ENCODE data around the gene C17orf107. TPM values are rescaled to one million over a fixed set of nuclear protein-coding genes. Genes with fewer than 3 reads are reported as not detected.
A peak's percentile ranks its signal among the peaks of the same experiment; 100 is the strongest.

Gene C17orf107
- total RNA-seq, 2 experiments from 2014 or later = 1.9 TPM

DNA sequence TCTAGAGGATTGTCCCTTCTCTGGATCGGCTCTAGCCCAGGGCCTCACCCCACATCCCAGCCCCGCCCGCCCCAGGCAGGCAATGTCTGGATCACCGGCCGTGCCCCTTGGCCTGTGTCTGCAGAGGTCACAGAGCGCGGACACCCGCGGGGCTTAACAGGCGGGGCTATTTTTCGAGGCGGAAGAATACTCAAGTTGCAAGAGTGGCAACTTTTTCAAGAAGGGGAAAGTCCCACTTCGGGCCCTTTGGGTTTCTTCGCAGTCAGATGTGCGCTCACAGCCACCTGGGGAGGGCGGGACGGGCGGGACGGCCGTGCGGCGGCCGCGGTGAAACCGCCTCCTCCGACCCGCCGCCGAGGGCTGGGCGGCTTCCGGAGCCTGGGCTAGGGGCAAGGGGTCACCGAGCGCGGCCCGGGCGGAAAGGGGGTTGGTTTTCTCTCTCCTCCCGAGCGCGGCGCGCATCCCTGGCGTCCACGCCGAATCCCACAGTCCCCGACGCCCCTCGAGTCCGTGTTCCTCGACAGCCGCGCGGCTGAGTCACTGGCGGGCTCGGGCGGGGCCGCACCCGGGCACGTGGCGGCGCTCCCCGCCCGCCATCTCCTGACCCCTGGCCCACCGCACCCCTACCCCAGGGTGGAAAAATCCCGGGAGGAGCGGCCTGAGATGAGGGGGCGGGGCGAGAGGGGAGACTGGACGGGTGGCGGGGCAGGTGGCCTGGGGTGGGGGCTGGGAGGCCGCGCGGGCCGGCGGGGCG is 50.2 kb downstream of the C17orf107 start:
- DNase-seq = peak; percentile 86
- Mint-ChIP-seq H3K36me3 (ENCODE audit: low read depth) (peaks cover 33% of the 10 kb centered on the region), H3K27me3 (ENCODE audit: low read depth) (no peaks in the 10 kb centered on the region), H3K9me3 (no peaks in the 10 kb centered on the region), H3K4me1 (ENCODE audit: low read depth) (peaks cover 29% of the 10 kb centered on the region), H3K27ac (peak overlapping the region; percentile 99), H3K4me3 (peak overlapping the region; percentile 97)
- CTCF ChIA-PET = no interaction called here
- intact Hi-C loops (cut with micrococcal nuclease) = loop anchor here (1.0 to 10.0 kb wide), 7 partner anchors 40 to 985 kb away; partner anchors contain the start of genes ARRB2, ATP2A3, CYB5D2 and INCA1

DNA sequence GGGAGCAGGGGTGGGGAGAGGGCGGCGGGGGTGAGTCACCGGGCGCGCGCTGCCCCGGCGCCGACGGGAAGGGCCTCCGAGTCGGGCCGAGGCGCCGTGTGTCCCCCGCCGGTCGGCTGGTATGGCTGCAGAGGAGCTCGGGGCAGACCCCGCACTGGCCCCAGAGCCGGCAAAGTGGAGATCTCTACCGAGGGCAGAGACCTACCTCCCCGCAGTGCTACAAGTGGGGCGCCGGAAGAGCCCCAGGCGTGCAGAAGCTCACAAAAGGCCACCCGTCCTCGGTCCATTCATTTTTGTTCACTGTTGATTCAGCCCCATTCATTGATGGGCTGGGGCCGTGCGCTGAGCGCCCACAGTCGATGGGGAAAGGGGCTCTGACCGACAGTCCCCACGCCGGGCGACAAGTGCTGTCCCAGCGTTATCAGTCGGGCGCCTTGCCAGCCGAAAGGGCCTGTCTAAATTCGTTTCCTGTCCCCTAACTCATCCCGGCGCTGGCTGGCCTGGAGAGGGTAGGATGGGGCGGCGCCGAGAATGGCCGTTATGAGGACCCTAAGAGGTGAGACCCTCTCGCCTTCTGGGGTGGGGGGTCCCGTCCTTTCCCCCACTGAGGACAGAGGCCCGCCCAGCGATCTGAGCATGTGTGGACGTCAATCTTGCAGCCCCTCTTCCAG is 50.9 kb downstream of the C17orf107 start:
- H3K36me3 Mint-ChIP-seq (ENCODE audit: low read depth) = peaks cover 25% of the 10 kb centered on the region
- H3K27me3 Mint-ChIP-seq (ENCODE audit: low read depth) = no peaks in the 10 kb centered on the region
- intact Hi-C loops (cut with micrococcal nuclease) = no loop called here
- H3K4me1 Mint-ChIP-seq (ENCODE audit: low read depth) = peaks cover 22% of the 10 kb centered on the region
- no peaks in the 10 kb centered on the region for H3K9me3 Mint-ChIP-seq
- peak overlapping the region; percentile 81 for H3K4me3 Mint-ChIP-seq
- CTCF ChIA-PET = no interaction called here
- H3K27ac Mint-ChIP-seq = peak overlapping the region; percentile 93
- DNase-seq = peak; percentile 44

DNA sequence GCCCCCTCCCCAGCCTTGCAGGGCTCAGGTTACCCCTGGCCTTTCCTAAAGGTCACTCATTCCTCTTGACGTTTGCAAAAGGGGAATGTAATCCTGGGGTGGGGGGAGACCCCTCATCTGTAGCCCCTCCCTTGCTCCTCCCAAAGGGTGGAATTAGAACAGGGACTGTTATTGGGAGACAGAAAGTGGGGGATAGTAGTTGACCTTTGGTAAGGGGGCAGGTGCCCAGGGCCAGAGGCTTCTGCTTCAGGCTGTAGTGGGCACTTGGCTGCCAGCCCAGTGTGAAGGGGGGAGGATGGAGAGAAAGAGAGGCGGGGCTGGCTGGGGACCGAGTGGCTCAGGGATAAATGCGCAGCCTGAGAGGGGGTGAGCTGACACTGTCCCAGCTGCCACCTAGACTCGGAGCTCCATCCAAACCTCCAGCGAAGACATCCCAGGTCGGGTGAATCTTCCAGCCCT is 51.4 kb downstream of the C17orf107 start, which contains the start of gene ENO3:
TSS of gene ENO3 (plus strand) at position 374 of the 459 bp plus-strand sequence. CDS start 711 bp downstream, outside the sequence.
- peaks cover 20% of the 10 kb centered on the region for H3K36me3 Mint-ChIP-seq (ENCODE audit: low read depth)
- H3K9me3 Mint-ChIP-seq = no peaks in the 10 kb centered on the region
- no peak for DNase-seq
- intact Hi-C loops (cut with micrococcal nuclease) = no loop called here
- H3K27me3 Mint-ChIP-seq (ENCODE audit: low read depth) = no peaks in the 10 kb centered on the region
- H3K4me1 Mint-ChIP-seq (ENCODE audit: low read depth) = peaks cover 17% of the 10 kb centered on the region
- CTCF ChIA-PET = interaction anchor here (1.2 kb wide), 1 partner anchor 11 kb away, joined by 4 read pairs; no protein-coding TSS in a partner anchor
- H3K4me3 Mint-ChIP-seq = peak within 1 kb of the TSS; percentile 81
- peak within 1 kb of the TSS; percentile 93 for H3K27ac Mint-ChIP-seq

DNA sequence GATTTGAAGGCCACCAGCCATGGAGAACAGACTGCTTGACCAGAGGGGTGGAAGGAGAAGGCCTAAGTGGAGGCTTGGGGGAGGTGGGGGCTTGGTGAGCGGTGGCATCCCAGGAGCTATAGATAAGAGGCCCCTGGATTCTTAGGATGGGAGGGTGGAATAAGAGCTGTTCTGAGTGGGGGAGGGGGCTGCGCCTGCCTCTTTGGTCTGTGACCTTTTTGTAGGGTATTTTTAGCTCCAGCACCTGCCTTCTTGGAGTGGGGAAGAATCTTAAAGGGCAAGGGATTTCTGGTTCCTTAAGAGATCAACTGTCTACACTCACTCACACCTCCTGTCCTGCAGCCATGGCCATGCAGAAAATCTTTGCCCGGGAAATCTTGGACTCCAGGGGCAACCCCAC is 52.1 kb downstream of the C17orf107 start:
- Mint-ChIP-seq H3K36me3 (ENCODE audit: low read depth) (peaks cover 16% of the 10 kb centered on the region), H3K4me1 (ENCODE audit: low read depth) (peaks cover 17% of the 10 kb centered on the region), H3K4me3 (peak overlapping the region; percentile 81), H3K27ac (no peak overlapping the region), H3K9me3 (no peaks in the 10 kb centered on the region), H3K27me3 (ENCODE audit: low read depth) (no peaks in the 10 kb centered on the region)
- CTCF ChIA-PET = interaction anchor here (1.1 to 1.4 kb wide), 4 partner anchors 11 to 46 kb away, joined by 3 to 4 read pairs (median 4); partner anchors contain the start of genes RNF167, SLC25A11 and SPAG7
- no peak for DNase-seq
- intact Hi-C loops (cut with micrococcal nuclease) = no loop called here

Other genes starting within 250 kb of the C17orf107 start
- 10 to 100 TPM; 79.0 to 91.2 TPM for gene PELP1, start 195.4 kb upstream of the C17orf107 start, total RNA-seq
- gene ARRB2, start 188.9 kb upstream of the C17orf107 start, total RNA-seq = 100 to 1,000 TPM; 169 to 174 TPM
- 10 to 100 TPM; 15.9 to 17.1 TPM for gene MED11, start 168.1 kb upstream of the C17orf107 start, total RNA-seq
- gene ZMYND15, start 159.7 kb upstream of the C17orf107 start, total RNA-seq = under 1 TPM in 1 of 2 experiments, not detected in 1; 0.17 TPM
- 1 to 10 TPM; 2.0 to 2.3 TPM for gene CXCL16, start 159.6 kb upstream of the C17orf107 start, total RNA-seq
- not detected for gene TM4SF5, start 127.7 kb upstream of the C17orf107 start, total RNA-seq
- gene VMO1, start 113.2 kb upstream of the C17orf107 start, total RNA-seq = under 1 TPM in 1 of 2 experiments, not detected in 1; 0.60 TPM
- gene GLTPD2, start 110.6 kb upstream of the C17orf107 start, total RNA-seq = not detected
- gene PSMB6, start 103.4 kb upstream of the C17orf107 start, total RNA-seq = 100 to 1,000 TPM; 171 to 186 TPM
- 10 to 100 TPM; 17.4 to 17.6 TPM for gene PLD2, start 92.4 kb upstream of the C17orf107 start, total RNA-seq
- gene MINK1, start 66.2 kb upstream of the C17orf107 start, total RNA-seq = 10 to 100 TPM; 49.1 to 50.4 TPM
- under 1 TPM; 0.22 to 0.38 TPM for gene CHRNE, start 3.6 kb downstream of the C17orf107 start, total RNA-seq
- gene GP1BA, start 32.7 kb downstream of the C17orf107 start, total RNA-seq = not detected
- 10 to 100 TPM; 63.8 to 65.2 TPM for gene SLC25A11, start 40.5 kb downstream of the C17orf107 start, total RNA-seq
- 100 to 1,000 TPM; 133 to 140 TPM for gene RNF167, start 40.7 kb downstream of the C17orf107 start, total RNA-seq
- 1,000 to 10,000 TPM; 1,812 to 1,876 TPM for gene PFN1, start 49.0 kb downstream of the C17orf107 start, total RNA-seq
- gene ENO3, start 51.6 kb downstream of the C17orf107 start, total RNA-seq = 10 to 100 TPM; 26.7 to 28.9 TPM
- 10 to 100 TPM; 68.6 to 70.2 TPM for gene SPAG7, start 68.3 kb downstream of the C17orf107 start, total RNA-seq
- gene CAMTA2, start 88.1 kb downstream of the C17orf107 start, total RNA-seq = 10 to 100 TPM; 79.1 to 79.5 TPM
- under 1 TPM; 0.21 to 0.54 TPM for gene INCA1, start 98.0 kb downstream of the C17orf107 start, total RNA-seq
- gene KIF1C, start 98.4 kb downstream of the C17orf107 start, total RNA-seq = 10 to 100 TPM; 30.5 to 31.1 TPM
- under 1 TPM; 0.12 to 0.19 TPM for gene SLC52A1, start 135.9 kb downstream of the C17orf107 start, total RNA-seq
- under 1 TPM; 0.62 to 0.83 TPM for gene ZFP3, start 178.9 kb downstream of the C17orf107 start, total RNA-seq
- gene ZNF232, start 212.3 kb downstream of the C17orf107 start, total RNA-seq = 1 to 10 TPM; 9.1 to 9.5 TPM
- under 1 TPM in 1 of 2 experiments, not detected in 1; 0.05 TPM for gene USP6, start 216.5 kb downstream of the C17orf107 start, total RNA-seq